ENCODE data around the gene FBXL16.
A peak's percentile ranks its signal among the peaks of the same experiment; 100 is the strongest.
"Not testable (repeated sequence)": the region's sequence is repeated elsewhere in the genome, so short reads cannot be mapped to it uniquely, and the experiment has no call there.

Gene FBXL16, protein sequence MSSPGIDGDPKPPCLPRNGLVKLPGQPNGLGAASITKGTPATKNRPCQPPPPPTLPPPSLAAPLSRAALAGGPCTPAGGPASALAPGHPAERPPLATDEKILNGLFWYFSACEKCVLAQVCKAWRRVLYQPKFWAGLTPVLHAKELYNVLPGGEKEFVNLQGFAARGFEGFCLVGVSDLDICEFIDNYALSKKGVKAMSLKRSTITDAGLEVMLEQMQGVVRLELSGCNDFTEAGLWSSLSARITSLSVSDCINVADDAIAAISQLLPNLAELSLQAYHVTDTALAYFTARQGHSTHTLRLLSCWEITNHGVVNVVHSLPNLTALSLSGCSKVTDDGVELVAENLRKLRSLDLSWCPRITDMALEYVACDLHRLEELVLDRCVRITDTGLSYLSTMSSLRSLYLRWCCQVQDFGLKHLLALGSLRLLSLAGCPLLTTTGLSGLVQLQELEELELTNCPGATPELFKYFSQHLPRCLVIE

DNA sequence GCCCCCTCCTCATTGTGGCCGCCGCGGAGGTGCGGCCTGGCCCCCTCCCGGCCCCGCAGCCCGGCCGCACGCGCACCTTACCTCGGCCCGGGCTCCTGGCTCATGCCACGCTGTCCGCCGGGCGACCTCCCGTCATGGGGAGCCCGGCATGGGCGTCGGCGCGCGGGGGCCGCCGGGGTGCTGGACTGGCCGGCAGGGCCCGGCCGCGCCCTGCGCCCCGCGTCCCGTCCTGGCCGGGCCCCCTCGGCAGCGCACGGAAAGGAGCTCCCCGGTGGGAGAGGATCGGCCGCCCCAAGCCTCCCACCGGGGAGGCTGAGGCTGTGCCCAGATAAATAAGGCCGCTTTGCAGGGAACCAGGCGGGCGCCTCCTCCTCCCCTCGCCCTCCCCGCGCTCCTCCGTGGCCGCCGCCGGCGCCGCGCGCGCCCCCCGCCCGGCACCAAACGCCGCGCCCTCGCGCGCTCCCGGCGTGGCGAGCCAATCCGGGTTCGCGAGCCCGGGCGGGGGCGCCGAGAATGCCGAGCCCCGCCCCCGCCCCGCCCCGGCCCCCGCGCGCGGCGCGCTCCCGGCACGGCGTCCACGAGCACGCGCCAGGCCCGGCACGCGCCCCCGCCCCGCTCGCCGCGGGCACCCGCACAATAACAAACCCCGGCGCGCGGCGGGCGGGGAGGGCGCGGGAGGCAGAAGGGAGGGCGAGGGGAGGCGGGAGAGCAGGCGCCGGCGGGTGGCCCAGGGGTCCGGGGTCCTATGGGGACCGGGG, at the start of gene FBXL16:
FBXL16 (minus strand) TSS at position 371 of the 758 bp plus-strand sequence. CDS start 8,396 bp downstream, outside the sequence.
- DNase-seq: no peak

DNA sequence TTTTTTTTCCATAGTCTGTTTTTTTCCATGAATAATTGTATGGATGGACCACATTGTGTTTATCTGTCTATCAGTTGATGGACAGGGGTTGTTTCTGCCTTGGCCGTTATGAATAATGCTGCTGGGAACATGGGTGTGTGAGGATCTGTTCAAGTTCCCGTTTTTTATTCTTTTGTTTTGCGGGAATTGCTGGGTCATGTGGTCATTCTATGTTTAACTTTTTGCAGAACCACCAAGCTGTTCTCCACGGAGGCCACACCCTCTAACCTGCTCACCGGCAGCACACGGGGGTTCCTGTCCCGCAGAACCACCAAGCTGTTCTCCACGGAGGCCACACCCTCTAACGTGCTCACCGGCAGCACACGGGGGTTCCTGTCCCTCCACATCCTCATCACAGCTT, 49.1 kb upstream of the FBXL16 start:
- no peak for DNase-seq

DNA sequence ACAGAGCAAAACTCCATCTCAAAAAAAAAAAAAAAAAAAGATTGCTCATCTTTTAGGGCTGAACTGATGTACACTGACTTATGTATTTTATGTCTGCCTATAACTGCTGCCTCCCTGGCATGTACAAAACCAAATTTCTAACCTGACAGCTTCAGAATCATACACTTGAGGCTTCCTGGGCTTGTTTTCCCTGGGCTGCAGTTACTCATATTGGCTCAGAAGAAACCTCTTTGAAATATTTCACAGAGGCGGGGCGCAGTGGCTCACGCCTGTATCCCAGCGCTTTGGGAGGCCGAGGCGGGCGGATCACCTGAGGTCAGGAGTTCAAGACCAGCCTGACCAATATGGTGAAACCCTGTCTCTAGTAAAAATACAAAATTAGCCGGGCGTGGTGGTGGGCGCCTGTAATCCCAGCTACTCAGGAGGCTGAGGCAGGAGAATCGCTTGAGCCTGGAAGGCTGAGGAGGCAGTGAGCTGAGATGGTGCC, 48.6 kb upstream of the FBXL16 start:
- DNase-seq: not testable (repeated sequence)

DNA sequence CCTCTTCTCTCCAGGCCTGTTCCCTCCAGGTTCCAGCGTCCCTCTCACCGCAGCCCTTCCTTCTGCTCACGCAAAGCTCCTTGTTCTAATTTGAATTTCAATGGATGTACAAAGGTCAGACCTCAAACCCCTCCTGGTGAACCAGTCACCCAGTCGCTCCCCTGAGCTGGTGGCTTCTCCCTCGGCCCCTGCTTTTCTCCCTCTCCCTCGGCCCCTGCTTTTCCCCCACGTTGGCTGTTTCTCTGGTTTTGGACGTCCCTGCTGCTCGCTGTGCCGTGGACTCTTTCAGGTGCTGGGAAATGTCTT, 46.4 kb upstream of the FBXL16 start:
- DNase-seq: no peak

DNA sequence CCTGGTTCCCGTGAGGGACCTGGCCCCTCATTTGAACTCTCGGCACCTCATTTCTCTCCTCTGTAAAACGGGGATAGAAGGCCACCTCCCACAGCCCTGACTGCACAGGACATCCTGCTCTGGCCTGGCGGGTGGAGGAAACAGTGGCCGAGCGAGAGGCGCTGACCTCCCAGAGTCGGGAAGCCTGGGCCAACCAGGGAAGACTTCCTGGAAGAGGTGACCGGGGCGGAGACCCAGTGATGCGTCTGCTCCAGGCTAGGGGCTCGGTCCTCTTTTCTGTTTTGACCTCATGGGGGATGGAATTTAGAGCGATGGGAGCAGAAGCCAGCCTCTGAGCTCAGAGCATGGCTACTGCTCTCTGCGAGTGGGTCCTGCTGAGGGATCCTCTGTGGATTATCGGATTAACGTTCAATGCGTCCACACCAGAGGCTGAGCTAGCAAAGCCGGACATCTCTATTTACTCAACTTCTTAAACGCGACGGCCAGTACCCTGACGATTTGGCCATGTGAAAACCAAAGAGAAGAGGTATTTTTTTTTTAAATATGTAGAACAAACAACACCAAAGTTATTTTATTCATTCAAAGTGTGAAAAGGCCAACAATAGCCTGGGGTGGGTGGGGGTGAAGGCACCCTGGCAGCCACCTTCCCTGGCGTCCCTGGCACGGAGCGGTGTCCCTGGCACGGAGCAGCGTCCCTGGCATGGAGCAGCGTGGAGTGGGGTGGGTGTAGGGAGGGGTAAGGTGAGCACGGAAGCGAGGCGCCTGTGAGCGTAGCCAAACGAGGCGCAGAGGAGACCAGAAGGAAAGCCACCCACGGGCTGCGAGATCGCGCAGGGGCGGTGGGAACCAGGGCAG, 45.8 kb upstream of the FBXL16 start:
- no peak for DNase-seq

DNA sequence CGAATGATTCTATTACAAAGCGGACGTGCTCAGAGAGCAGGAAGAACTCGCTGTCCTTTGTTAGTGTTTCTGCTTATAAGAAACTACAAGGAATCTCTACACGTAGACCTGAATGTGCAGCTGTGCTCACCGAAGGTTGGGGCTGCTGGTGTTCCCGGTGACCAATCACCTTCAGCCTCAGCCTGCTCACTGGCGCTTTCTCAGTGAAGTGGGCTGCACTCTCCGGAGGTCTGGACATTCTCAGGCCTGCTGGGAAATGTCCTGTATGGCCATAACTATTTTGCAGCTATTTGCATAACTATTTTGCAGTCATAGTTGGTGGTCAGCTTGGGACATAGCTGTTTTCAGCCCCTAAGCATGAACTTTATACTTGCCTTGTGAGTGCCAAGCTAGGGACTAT, 44.9 kb upstream of the FBXL16 start:
- no peak for DNase-seq

DNA sequence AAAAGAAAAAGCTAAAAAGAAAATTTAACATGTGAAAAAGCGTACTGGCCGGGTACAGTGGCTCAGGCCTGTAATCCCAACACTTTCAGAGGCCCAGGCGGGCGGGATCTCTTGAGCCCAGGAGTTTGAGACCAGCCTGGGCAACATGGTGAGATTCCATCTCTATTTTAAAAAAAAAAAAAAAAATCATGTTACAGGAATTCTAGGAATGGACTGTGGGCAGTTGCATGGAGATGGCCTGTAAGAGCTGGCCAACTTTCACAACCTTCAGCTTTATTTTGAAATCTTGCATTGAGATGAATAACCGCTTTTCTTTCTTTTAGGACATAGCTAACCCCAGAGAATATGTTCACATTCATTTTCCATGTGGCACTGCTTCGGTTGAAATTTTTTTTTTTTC, 43.4 kb upstream of the FBXL16 start:
- DNase-seq: no peak

DNA sequence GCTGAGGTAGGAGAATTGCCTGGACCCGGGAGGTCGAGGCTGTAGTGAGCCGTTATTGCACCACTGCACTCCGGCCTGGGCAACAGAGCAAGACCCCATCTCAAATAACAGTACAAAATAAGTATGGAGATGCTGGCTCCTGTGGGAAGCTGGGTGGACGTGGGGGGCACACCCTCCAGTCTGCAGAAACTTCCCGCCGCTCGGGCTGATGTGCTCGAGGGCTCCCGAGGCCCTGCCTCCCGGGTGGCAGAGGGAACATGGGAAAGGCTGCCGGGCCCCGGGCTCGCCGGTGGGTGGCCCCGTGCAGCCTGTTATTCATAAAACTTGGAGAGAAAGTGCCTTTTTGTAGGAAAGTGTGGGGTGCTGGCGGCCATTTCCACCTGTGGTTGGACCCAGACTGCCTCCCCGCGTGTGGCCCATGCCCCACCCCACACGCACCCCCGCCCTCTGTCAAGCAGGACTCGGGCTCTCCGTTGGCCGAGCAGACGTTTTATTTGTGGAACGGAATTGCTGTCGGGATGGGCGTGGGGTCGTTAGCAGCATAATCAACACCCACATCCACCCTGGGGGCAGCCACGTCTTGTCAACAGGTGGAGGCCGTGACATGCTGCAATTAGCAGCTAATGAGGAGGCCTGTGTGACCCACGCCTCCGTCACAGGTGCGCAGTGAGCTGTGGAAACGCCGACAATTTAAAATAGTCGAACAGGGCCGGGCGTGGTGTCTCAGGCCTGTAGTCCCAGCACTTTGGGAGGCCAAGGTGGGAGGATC, 42.6 kb upstream of the FBXL16 start:
- DNase-seq: no peak

DNA sequence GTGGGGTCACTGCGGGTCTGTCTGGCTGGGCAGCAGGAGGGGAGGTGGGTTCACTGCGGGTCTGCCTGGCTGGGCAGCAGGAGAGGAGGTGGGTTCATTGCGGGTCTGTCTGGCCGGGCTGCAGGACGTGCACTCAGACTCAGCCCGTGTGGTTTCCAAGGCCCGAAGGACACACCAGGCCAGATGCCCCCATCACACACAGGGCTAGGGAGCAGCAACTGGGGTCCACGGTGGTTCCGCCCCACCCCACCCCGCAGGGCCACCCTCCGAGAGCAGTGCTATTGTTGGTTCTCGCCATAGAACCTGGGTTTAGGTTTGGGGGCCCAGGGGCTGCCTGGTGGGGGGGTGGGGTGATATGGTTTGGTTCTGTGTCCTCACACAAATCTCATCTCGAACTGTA, 41.0 kb upstream of the FBXL16 start:
- no peak for DNase-seq

DNA sequence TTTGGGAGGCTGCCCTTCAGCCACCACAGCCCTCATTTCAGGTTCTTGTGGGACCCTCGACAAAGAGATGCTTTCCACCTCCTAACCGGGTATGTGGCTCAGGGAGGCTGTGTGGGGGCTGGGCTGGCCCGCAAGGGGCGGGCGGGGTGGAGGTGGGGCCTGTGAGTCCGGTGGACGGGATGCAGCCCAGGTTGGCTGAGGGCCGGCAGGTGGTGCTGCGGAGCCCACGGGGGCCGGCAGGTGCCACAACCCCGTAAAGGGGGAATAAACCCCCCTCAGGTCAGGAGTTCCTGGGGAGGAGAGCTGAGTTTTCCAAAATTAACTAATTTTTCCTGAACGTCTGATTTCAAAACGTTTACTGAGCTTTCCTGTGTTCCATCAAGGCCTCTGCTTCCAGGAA, 40.1 kb upstream of the FBXL16 start:
- DNase-seq: peak; percentile 60

DNA sequence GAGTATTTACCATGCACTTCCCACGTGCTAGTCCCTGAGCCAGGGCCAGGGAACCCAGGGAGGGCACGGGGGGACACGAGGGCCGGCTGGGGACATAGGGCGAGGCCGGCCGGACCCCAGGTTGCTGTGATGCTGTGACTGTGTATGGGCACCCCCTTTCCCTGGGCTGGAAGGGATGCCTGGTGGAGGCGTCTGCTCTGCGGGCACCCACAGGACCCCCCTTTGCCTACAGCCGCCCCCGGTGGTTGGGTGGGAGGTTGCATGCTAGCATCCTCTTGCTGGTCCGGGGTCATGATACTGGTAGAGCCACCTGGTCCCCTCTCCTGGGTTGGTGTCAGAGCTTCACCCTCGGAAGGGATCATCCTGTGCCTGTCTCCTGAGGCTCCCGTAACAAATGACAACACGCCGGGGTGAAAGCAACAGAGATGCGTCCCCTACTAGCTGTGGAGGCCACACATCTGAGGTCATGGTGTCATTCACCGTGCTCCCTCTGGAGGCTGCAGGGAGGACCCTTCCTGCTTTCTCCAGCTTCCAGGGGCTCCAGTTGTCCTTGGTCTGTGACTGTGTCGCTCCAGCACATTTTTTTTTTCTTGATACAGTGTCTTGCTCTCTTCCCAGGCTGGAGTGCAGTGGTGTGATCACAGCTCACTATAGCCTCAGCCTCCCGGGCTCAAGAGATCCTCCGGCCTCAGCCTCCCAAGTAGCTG, 38.3 kb upstream of the FBXL16 start:
- no peak for DNase-seq

DNA sequence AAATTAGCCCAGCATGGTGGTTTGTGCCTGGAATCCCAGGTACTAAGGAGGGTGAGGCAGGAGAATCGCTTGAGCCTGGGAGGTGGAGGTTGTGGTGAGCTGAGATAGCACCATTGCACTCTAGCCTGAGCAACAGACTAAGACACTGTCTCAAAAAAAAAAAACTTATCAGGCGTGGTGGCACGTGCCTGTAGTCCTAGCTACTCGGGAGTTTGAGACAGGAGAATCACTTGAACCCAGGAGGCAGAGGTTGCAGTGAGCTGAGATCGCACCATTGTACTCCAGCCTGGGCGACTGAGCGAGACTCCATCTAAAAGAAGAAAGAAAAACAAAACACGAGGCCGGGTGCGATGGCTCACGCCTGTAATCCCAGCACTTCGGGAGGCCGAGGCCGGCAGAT, 37.3 kb upstream of the FBXL16 start:
- not testable (repeated sequence) for DNase-seq

DNA sequence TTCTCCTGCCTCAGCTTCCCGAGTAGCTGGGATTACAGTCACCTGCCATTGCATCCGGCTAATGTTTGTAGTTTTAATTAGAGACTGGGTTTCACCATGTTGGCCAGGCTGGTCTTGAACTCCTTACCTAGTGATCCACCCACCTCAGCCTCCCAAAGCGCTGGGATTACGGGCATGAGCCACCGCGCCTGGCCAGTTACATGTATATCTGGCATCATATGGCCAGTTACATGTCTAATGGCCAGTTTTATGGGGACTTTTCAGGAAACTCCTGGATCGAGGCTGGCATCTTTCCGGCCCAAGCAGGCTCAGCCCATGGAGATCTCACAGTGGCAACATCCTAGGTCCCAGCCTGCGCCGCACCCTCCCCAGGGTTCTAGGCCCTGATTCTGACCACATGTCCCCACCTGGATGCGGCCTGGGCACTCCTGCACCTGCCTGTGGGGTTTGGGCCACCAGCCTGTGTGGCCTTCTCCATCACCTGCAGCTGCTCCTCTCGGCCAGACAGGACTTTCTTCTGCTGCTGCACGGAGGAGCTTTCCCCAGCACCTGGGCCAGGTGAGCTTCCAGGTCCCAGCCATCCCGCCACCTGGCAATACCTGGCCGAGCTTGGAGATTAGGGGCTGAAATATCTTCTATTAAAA, 36.5 kb upstream of the FBXL16 start:
- DNase-seq: no peak

DNA sequence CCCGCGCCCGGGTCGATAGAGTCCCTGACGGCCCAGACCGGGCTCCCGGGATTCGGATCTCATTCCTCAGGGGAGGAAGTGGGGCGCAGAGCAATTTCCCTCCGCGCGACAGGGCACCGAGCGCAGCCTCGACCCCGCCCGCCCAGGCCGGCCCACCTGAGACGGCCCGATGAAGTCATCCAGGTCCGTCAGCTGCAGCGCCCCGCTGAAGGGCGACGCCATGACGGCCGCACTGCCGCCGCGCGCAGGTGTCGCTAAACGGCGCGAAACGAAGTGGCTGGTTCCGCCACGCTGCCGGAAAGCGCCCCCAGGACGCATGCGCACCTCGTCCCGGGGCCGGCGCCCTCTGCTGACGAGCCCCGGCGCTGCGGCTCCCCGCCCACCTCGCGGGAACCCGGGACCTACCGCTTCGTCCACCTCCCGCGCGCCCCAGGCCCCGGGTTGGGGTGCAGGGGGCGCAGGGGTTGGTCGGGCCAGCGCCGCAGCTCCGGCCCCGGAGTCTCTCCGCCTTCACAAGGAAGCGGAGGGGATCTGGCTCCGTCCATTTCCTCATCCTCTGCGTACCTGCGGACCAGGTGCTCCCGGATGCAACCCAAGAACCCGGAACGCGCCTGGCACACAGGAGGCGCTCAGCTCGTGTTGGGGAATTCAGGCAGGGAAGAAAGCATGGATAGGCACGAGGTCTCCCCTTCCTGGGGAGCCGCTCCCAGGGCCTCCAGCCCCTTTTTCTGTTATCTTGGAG, 35.3 kb upstream of the FBXL16 start, which contains the start of gene CIAO3:
CIAO3 (minus strand) TSS at position 234 of the 742 bp plus-strand sequence; CDS start at position 222, 12 bp downstream.
- DNase-seq: peak; percentile 99

DNA sequence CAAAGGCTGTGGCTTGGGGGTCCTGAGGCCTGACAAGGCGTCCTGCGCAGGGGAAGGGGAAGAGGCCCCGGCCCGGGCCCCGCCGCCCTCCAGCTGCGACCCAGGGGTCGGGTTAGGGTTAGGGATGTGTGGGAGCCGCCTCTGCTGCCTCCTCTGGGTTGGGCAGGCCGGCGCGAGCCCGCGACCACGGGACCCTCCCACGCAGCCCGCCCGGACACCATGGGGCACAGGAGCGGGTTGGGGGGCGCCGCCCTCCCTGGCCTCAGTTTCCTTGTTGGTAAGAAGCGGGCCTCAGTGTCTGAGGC, 34.8 kb upstream of the FBXL16 start:
- DNase-seq: no peak

DNA sequence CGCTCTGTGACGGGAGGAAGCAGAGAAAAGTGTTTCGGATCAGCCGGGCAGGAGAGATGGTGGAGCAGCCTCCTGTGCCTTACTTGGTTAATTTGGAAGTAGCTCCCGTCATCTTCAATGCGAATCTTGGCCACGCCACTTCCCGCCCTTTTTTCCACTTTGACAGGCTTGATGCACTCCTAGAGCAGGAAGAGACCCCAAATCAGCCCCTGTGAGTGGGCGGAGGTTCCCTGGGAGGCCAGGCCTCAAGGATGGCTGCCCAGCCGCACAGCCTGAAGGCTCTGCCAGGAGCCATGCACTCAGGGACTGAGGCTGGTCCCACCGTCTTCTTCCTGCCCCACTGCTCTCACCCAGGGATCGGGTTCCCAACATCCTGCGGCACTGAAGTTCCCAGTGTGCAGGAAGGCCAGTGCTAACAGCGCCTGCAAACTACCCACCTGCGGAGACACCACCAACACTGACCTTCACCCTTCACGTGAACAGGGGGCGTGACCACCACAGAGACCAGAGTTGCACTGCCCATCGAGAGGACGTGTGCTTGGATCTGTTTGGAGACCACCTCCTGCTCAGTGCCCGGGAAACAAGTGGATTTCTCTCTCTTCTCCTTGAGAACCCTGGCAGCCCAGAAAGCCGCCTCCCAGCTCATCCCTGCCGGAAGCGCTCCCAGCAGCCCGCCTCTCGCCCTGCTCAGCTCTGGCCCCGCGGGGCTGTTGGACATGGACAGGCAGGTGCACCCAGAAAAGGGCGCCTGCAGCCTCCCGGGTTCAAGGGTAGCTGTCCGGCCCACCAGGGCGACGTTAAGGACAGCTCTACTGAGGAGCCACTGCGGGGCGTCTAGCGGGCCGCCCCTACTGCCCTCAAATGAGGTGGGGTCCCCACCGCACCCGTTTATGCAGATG, 34.2 kb upstream of the FBXL16 start:
- no peak for DNase-seq

DNA sequence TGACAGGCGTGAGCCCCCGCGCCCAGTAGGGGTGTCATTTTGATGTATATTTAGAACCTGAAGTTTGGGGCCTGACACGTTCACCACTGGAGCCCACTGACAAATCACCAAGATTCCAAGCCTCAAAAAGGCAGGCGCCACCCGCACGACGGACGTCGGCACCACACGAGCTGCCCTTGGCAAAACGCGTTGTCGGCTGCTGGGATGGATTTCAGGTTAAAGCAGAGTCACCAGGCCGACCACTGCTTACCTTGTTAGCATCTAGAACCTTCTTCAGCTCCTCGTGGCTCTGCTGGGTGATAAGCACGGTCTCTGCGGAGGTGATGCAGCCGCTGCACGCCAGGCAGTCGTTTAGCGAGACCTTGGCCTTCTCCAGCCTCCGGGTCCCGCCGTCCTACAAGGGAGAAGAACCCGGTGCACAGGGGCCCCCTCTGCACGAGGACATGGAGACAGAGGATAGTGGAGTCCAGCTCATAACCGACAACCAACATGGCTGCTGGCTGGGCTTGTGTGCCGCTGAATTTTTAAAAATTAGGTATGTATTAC, 31.4 kb upstream of the FBXL16 start:
- no peak for DNase-seq

DNA sequence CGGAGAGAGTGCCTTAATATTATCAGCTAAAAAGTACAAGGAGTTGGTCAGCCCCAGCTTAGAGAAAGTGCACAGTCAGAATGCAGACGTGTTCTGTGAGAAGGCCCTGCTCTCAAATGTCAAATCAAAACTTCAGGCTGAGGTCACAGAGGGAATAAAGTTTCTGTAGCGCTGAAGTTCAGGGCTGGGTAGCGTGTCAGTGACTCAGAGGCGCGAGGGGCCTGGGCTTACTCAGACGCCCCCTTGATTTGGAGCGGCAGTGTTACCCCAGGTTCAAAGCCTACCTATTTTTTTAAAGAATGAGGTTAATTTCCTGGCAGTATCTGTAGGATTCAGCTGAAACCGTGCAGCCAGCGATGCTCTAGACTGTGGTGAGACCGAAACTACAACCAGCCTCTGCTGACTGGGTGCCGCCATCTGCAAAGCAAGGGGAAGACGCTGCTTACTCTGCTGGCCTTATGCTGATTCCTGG, 30.4 kb upstream of the FBXL16 start:
- DNase-seq: peak; percentile 79
